Measurements from ENCODE around the gene TFAP2E. TPM values are rescaled to one million over a fixed set of nuclear protein-coding genes. Genes with fewer than 3 reads are reported as not detected.

Gene TFAP2E
- total RNA-seq, 1 experiment from 2014 or later = 0.26 TPM

- H2AFZ ChIP-seq (ENCODE audit: low read length) = no peak overlapping the region
- peaks cover 4% of the 10 kb centered on the region; the same call in 1 of the 2 replicates for H3K36me3 ChIP-seq (ENCODE audit: low read depth, low read length)
- CTCF ChIA-PET = interaction anchor here (0.7 kb wide), 1 partner anchor 24 kb away, joined by 3 read pairs; no protein-coding TSS in a partner anchor
- H3K9ac ChIP-seq (ENCODE audit: low read length) = no peak overlapping the region
- H3K4me2 ChIP-seq (ENCODE audit: low read length) = no peak overlapping the region
- no peak for ATAC-seq
- H3K27ac ChIP-seq (ENCODE audit: low read length) = no peak overlapping the region
- H3K4me3 ChIP-seq (ENCODE audit: low read length) = no peak overlapping the region
- POLR2A ChIA-PET (ENCODE audit: unreplicated experiment) = no interaction called here
- no peaks in the 10 kb centered on the region for H3K27me3 ChIP-seq (ENCODE audit: low read length)
- H3K79me2 ChIP-seq (ENCODE audit: low read length) = no peaks in the 10 kb centered on the region
- H3F3A ChIP-seq (ENCODE audit: low read length, unreplicated experiment) = no peaks in the 10 kb centered on the region
- no peaks in the 10 kb centered on the region for H3K4me1 ChIP-seq (ENCODE audit: insufficient read depth, low read length)
- no peak for DNase-seq
- no TSS peak for BruUV-seq (replicated peaks)
- TF ChIP-seq, protein P1, sequence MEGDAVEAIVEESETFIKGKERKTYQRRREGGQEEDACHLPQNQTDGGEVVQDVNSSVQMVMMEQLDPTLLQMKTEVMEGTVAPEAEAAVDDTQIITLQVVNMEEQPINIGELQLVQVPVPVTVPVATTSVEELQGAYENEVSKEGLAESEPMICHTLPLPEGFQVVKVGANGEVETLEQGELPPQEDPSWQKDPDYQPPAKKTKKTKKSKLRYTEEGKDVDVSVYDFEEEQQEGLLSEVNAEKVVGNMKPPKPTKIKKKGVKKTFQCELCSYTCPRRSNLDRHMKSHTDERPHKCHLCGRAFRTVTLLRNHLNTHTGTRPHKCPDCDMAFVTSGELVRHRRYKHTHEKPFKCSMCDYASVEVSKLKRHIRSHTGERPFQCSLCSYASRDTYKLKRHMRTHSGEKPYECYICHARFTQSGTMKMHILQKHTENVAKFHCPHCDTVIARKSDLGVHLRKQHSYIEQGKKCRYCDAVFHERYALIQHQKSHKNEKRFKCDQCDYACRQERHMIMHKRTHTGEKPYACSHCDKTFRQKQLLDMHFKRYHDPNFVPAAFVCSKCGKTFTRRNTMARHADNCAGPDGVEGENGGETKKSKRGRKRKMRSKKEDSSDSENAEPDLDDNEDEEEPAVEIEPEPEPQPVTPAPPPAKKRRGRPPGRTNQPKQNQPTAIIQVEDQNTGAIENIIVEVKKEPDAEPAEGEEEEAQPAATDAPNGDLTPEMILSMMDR (conservative IDR thresholded peaks at IDR 0.05; ENCODE audit: low read depth, low read length) = no peak
- TF ChIP-seq EZH2 (IDR thresholded peaks at IDR 0.05; ENCODE audit: low read length, unreplicated experiment) (no peak), EZH2phosphoT487 (IDR thresholded peaks at IDR 0.05; ENCODE audit: borderline replicate concordance, low read length) (no peak)
- no peaks in the 10 kb centered on the region for H3K9me2 ChIP-seq (replicated peaks; ENCODE audit: low read length)
- no peaks in the 10 kb centered on the region for H3K9me3 ChIP-seq (ENCODE audit: low read length)
- intact Hi-C loops (cut with micrococcal nuclease) = no loop called here
- H4K20me1 ChIP-seq (ENCODE audit: low read length) = no peaks in the 10 kb centered on the region
Measured at GRCh38 chr1:35592991-35593769, 20.1 kb downstream of the TFAP2E start.

DNA sequence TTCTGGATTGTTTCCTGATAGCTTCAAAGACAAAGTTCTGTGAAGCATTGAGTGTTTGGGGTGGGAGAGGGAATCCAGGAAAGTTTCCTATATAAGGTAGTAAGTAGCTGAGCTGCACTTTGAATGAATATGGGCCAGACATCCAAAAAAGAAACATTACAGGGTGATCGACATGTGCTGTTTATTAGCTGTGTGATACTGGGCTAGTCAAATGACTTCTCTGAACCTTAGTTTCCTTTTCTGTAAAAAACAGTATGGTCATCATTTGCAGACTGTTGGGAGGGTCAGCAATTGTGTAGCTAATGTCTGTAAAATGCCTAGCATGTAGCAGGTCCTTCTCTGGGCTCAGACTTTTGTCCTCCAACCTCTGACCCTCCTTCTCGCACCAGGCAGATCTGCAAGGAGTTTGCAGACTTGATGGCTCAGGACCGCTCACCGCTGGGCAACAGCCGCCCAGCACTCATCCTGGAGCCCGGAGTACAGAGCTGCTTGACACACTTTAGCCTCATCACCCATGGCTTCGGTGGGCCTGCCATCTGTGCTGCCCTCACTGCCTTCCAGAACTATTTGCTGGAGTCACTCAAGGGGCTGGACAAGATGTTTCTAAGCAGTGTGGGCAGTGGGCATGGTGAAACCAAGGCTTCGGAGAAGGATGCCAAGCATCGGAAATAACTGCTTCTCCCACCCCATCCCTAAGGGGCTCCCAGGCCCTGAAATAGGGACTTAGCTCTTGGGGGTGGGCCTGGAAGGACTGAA lies 21.1 kb downstream of the TFAP2E start:
- H3K9ac ChIP-seq (ENCODE audit: low read length) = no peak overlapping the region
- H3K27ac ChIP-seq (ENCODE audit: low read length) = no peak overlapping the region
- H3K4me2 ChIP-seq (ENCODE audit: low read length) = no peak overlapping the region
- TF ChIP-seq EZH2 (IDR thresholded peaks at IDR 0.05; ENCODE audit: low read length, unreplicated experiment) (no peak), EZH2phosphoT487 (IDR thresholded peaks at IDR 0.05; ENCODE audit: borderline replicate concordance, low read length) (no peak)
- TF ChIP-seq, protein P1 (conservative IDR thresholded peaks at IDR 0.05; ENCODE audit: low read depth, low read length) = no peak
- DNase-seq (no peak), ATAC-seq (no peak)
- H2AFZ ChIP-seq (ENCODE audit: low read length) = no peak overlapping the region
- POLR2A ChIA-PET (ENCODE audit: unreplicated experiment) = no interaction called here
- no peak overlapping the region for H3K4me3 ChIP-seq (ENCODE audit: low read length)
- H3K9me3 ChIP-seq (ENCODE audit: low read length) = no peaks in the 10 kb centered on the region
- intact Hi-C loops (cut with micrococcal nuclease) = no loop called here
- no peaks in the 10 kb centered on the region for H3K4me1 ChIP-seq (ENCODE audit: insufficient read depth, low read length)
- no peaks in the 10 kb centered on the region for H3K27me3 ChIP-seq (ENCODE audit: low read length)
- no peaks in the 10 kb centered on the region for H3F3A ChIP-seq (ENCODE audit: low read length, unreplicated experiment)
- H3K36me3 ChIP-seq (ENCODE audit: low read depth, low read length) = peaks cover 8% of the 10 kb centered on the region
- CTCF ChIA-PET = interaction anchor here (0.7 kb wide), 1 partner anchor 25 kb away, joined by 3 read pairs; no protein-coding TSS in a partner anchor
- H3K79me2 ChIP-seq (ENCODE audit: low read length) = no peaks in the 10 kb centered on the region
- H3K9me2 ChIP-seq (replicated peaks; ENCODE audit: low read length) = no peaks in the 10 kb centered on the region
- H4K20me1 ChIP-seq (ENCODE audit: low read length) = no peaks in the 10 kb centered on the region
- BruUV-seq (replicated peaks) = no TSS peak

Measured in PC-3 (cell line).